Measurements from ENCODE around the gene FAM200A. TPM values are rescaled to one million over a fixed set of nuclear protein-coding genes. Genes with fewer than 3 reads are reported as not detected.

FAM200A gene
- total and polyA plus RNA-seq, 4 donors, result 1.0 to 4.6 (median 2.1) TPM

DNA sequence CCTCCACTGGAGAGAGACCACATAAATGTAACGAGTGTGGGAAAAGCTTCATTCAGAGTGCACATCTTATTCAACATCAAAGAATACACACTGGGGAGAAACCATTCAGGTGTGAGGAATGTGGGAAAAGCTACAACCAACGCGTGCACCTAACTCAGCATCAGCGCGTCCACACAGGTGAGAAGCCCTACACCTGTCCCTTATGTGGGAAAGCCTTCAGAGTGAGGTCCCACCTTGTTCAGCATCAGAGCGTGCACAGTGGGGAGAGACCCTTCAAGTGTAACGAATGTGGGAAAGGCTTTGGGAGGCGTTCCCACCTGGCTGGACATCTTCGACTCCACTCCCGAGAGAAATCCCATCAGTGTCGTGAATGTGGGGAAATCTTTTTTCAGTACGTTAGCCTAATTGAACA is 20.6 kb downstream of the FAM200A start:
- Histone ChIP-seq H3K27ac (ENCODE audit: low read depth in 1 of 2, low read length in 2 of 2) (no peak overlapping the region), H3K4me3 (ENCODE audit: low read depth in 1 of 3, low read length in 3 of 3) (peak overlapping the region in 2 of 3 donors; percentile 65 to 77), H3K9ac (ENCODE audit: low read depth in 1 of 2, low read length in 2 of 2) (no peak overlapping the region), H3K36me3 (ENCODE audit: control insufficient read depth in 4 of 4, insufficient read depth in 3 of 4, low read depth in 1 of 4, low read length in 3 of 4) (peaks cover 13 to 49% (median 43%) of the 10 kb centered on the region in 4 donors), H3K27me3 (ENCODE audit: control insufficient read depth in 4 of 4, insufficient read depth in 4 of 4, low read length in 3 of 4) (no peaks in the 10 kb centered on the region), H3K9me3 (ENCODE audit: control insufficient read depth in 4 of 4, low read length in 3 of 4) (peaks cover 43 to 47% (median 44%) of the 10 kb centered on the region in 4 donors), H3K4me1 (ENCODE audit: control insufficient read depth in 4 of 4, insufficient read depth in 4 of 4, low read length in 3 of 4) (no peaks in the 10 kb centered on the region)
- DNase-seq (ENCODE audit: low spot score), result no peak
- TF ChIP-seq ATF3 (IDR thresholded peaks at IDR 0.05), result no peak
- TF ChIP-seq JUND (IDR thresholded peaks at IDR 0.05), result no peak
- TF ChIP-seq NR2F2 (IDR thresholded peaks at IDR 0.05), result no peak
- TF ChIP-seq FOXA2 (IDR thresholded peaks at IDR 0.05), result no peak
- WGBS, result 98% methylated on average over 12 of the region's 12 CpGs

DNA sequence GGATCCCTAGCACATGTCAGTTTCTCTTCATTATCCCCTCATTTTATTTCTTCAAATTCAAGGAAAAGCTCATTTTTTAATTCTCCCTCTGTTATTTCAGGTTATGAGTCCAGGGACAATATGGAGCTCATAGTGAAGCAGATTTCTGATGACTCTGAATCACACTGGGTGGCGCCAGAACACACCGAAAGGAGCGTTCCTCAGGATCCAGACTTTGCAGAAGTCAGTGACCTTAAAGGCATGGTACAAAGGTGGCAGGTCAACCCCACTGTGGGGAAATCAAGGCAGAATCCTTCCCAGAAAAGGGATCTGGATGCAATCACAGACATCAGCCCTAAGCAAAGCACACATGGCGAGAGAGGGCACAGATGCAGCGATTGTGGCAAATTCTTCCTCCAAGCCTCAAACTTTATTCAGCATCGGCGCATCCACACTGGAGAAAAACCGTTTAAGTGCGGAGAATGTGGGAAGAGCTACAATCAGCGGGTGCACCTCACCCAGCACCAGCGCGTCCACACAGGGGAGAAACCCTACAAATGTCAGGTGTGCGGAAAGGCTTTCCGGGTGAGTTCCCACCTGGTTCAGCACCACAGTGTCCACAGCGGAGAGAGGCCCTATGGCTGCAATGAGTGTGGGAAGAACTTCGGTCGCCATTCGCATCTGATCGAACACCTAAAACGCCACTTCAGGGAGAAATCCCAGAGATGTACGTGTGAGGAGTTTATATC is 26.0 kb downstream of the FAM200A start:
- peaks cover 10 to 15% (median 13%) of the 10 kb centered on the region in 4 donors for H3K9me3 ChIP-seq (ENCODE audit: control insufficient read depth in 4 of 4, low read length in 3 of 4)
- TF ChIP-seq RXRA (IDR thresholded peaks at IDR 0.05) (peak; percentile 14 to 53), ZBTB33 (IDR thresholded peaks at IDR 0.05) (no peak), HNF4A (conservative IDR thresholded peaks at IDR 0.05) (no peak), ATF3 (IDR thresholded peaks at IDR 0.05) (no peak), YY1 (IDR thresholded peaks at IDR 0.05) (no peak), TAF1 (conservative IDR thresholded peaks at IDR 0.05) (no peak), RAD21 (IDR thresholded peaks at IDR 0.05) (peak; percentile 52 to 66)
- TF ChIP-seq, protein P1, sequence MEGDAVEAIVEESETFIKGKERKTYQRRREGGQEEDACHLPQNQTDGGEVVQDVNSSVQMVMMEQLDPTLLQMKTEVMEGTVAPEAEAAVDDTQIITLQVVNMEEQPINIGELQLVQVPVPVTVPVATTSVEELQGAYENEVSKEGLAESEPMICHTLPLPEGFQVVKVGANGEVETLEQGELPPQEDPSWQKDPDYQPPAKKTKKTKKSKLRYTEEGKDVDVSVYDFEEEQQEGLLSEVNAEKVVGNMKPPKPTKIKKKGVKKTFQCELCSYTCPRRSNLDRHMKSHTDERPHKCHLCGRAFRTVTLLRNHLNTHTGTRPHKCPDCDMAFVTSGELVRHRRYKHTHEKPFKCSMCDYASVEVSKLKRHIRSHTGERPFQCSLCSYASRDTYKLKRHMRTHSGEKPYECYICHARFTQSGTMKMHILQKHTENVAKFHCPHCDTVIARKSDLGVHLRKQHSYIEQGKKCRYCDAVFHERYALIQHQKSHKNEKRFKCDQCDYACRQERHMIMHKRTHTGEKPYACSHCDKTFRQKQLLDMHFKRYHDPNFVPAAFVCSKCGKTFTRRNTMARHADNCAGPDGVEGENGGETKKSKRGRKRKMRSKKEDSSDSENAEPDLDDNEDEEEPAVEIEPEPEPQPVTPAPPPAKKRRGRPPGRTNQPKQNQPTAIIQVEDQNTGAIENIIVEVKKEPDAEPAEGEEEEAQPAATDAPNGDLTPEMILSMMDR (IDR thresholded peaks at IDR 0.05; ENCODE audit: low read depth, low read length, missing input control), result no peak
- TF ChIP-seq, protein P2, sequence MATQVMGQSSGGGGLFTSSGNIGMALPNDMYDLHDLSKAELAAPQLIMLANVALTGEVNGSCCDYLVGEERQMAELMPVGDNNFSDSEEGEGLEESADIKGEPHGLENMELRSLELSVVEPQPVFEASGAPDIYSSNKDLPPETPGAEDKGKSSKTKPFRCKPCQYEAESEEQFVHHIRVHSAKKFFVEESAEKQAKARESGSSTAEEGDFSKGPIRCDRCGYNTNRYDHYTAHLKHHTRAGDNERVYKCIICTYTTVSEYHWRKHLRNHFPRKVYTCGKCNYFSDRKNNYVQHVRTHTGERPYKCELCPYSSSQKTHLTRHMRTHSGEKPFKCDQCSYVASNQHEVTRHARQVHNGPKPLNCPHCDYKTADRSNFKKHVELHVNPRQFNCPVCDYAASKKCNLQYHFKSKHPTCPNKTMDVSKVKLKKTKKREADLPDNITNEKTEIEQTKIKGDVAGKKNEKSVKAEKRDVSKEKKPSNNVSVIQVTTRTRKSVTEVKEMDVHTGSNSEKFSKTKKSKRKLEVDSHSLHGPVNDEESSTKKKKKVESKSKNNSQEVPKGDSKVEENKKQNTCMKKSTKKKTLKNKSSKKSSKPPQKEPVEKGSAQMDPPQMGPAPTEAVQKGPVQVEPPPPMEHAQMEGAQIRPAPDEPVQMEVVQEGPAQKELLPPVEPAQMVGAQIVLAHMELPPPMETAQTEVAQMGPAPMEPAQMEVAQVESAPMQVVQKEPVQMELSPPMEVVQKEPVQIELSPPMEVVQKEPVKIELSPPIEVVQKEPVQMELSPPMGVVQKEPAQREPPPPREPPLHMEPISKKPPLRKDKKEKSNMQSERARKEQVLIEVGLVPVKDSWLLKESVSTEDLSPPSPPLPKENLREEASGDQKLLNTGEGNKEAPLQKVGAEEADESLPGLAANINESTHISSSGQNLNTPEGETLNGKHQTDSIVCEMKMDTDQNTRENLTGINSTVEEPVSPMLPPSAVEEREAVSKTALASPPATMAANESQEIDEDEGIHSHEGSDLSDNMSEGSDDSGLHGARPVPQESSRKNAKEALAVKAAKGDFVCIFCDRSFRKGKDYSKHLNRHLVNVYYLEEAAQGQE (IDR thresholded peaks at IDR 0.05), result no peak
- 97% methylated on average over 21 of the region's 21 CpGs for WGBS
- peaks cover 19 to 49% (median 34%) of the 10 kb centered on the region in 4 donors for H3K36me3 ChIP-seq (ENCODE audit: control insufficient read depth in 4 of 4, insufficient read depth in 3 of 4, low read depth in 1 of 4, low read length in 3 of 4)
- no peak overlapping the region for H3K9ac ChIP-seq (ENCODE audit: low read depth in 1 of 2, low read length in 2 of 2)
- H3K27ac ChIP-seq (ENCODE audit: low read depth in 1 of 2, low read length in 2 of 2), result no peak overlapping the region
- no peaks in the 10 kb centered on the region for H3K27me3 ChIP-seq (ENCODE audit: control insufficient read depth in 4 of 4, insufficient read depth in 4 of 4, low read length in 3 of 4)
- H3K4me1 ChIP-seq (ENCODE audit: control insufficient read depth in 4 of 4, insufficient read depth in 4 of 4, low read length in 3 of 4), result no peaks in the 10 kb centered on the region
- H3K4me3 ChIP-seq (ENCODE audit: low read depth in 1 of 3, low read length in 3 of 3), result no peak overlapping the region
- DNase-seq (ENCODE audit: low spot score), result no peak

All from liver (tissue), 9 donors.